A673 (cell line): ENCODE measurements around the gene CLSTN1.

Source experiments
- CTCF ChIP-seq: fragments of 300-800, 200-600 bp; sonication (generic); conservative IDR thresholded peaks from 2 replicates; pipeline ENCODE4 v1.5.1; 2017; ENCODE audit warnings: low read depth, mild to moderate bottlenecking, antibody characterized with exemption, low read length, moderate library complexity, mixed read lengths
- EZH2 ChIP-seq: fragments of 200-600 bp; sonication (generic); IDR thresholded peaks from 2 replicates; pipeline ENCODE4 v1.6.1; 2017; ENCODE audit warnings: borderline replicate concordance, low read depth, mild to moderate bottlenecking, mixed read lengths, antibody characterized with exemption, low read length; ENCODE audit not compliant: poor library complexity, severe bottlenecking

GRCh38 chr1:9801909-9802308, 21.9 kb downstream of the CLSTN1 start:
- TF ChIP-seq CTCF (no peak), EZH2 (no peak)
